ENCODE results near the gene RIT2.

GRCh38 chr18:42736074-42736473, 379.4 kb downstream of the RIT2 start:
- no peak for TF ChIP-seq POLR2A (IDR thresholded peaks at IDR 0.05)
- no peak for TF ChIP-seq CTCF (IDR thresholded peaks at IDR 0.05)

Data from Peyer's patch (tissue), 4 donors.